SK-N-MC (cell line): ENCODE measurements around the gene RNF34.

Source experiments
- EZH2 ChIP-seq: fragments of 200-600 bp; sonication (generic); IDR thresholded peaks from one replicate; pipeline ENCODE4 v1.6.1; 2017; ENCODE audit warnings: antibody characterized with exemption
- FOXP2 ChIP-seq: optimal IDR thresholded peaks from 2 replicates; pipeline ENCODE3; 2011; ENCODE audit warnings: mild to moderate bottlenecking, moderate library complexity; ENCODE audit not compliant: insufficient read depth; ENCODE audit errors: extremely low read length, control extremely low read depth
- POLR2AphosphoS5 ChIP-seq: IDR thresholded peaks from 2 replicates; pipeline ENCODE4 v1.6.1; 2012; ENCODE audit warnings: mild to moderate bottlenecking, low read depth, low read length, borderline replicate concordance

GRCh38 chr12:121403721-121404120 is 3.8 kb downstream of the RNF34 start:
- no peak for TF ChIP-seq EZH2
- no peak for TF ChIP-seq POLR2AphosphoS5
- TF ChIP-seq FOXP2 = no peak
